Mucosa of rectum (tissue), 2 donors: ENCODE data around the gene AGBL4.

ENCODE experiments used
- H3K27ac ChIP-seq, 2 donors: one replicate each; pipeline ENCODE4 v1.7.0; 2013; ENCODE audit warnings: inconsistent platforms in 2 of 2, low read depth in 2 of 2, low read length in 2 of 2
- H3K27me3 ChIP-seq, 2 donors: one replicate each; pipeline ENCODE4 v1.7.0; 2013; ENCODE audit warnings: low read length in 2 of 2; ENCODE audit not compliant: control insufficient read depth in 2 of 2, insufficient read depth in 2 of 2
- H3K36me3 ChIP-seq, 2 donors: one replicate each; pipeline ENCODE4 v1.7.0; 2013; ENCODE audit warnings: low read length in 2 of 2; ENCODE audit not compliant: control insufficient read depth in 2 of 2, insufficient read depth in 2 of 2
- H3K4me1 ChIP-seq, 2 donors: one replicate each; pipeline ENCODE4 v1.7.0; 2013; ENCODE audit warnings: low read length in 2 of 2, mild to moderate bottlenecking in 1 of 2; ENCODE audit not compliant: control insufficient read depth in 2 of 2, insufficient read depth in 2 of 2
- H3K4me3 ChIP-seq, 2 donors: one replicate each; pipeline ENCODE4 v1.7.0; 2013; ENCODE audit warnings: low read length in 2 of 2
- H3K9ac ChIP-seq, 2 donors: one replicate each; pipeline ENCODE4 v1.7.0; 2013; ENCODE audit warnings: low read length in 2 of 2, low read depth in 1 of 2, mild to moderate bottlenecking in 1 of 2
- H3K9me3 ChIP-seq, 2 donors: one replicate each; pipeline ENCODE4 v1.7.0; 2013; ENCODE audit warnings: low read length in 2 of 2; ENCODE audit not compliant: control insufficient read depth in 2 of 2
- donor health status: healthy.
- donor health status: Normal muscosa, but diverticular disease.

AGBL4 gene

DNA sequence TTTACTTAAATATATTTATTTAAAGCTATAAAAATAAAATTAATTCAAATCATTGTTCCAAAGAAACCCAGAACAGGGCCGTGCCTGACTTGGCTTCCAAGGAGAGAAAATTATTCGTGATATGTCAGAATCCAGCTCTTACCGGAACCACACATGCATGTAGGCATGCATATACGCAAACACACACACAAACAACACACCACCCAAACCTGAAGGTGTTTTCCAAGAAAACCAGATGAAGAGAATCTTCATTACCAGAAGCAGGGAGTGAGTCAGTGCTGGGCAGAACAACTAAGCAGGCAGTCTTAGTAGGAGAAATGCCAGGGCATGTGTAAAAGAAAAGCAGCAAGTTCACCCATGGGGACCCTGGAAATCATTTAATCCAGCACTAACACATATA lies 815.0 kb downstream of the AGBL4 start:
- Histone ChIP-seq H3K9me3 (peaks cover 0 to 2% of the 10 kb centered on the region in 2 donors), H3K9ac (no peak overlapping the region), H3K36me3 (no peaks in the 10 kb centered on the region), H3K4me3 (no peak overlapping the region), H3K4me1 (no peaks in the 10 kb centered on the region), H3K27ac (no peak overlapping the region), H3K27me3 (no peaks in the 10 kb centered on the region)

DNA sequence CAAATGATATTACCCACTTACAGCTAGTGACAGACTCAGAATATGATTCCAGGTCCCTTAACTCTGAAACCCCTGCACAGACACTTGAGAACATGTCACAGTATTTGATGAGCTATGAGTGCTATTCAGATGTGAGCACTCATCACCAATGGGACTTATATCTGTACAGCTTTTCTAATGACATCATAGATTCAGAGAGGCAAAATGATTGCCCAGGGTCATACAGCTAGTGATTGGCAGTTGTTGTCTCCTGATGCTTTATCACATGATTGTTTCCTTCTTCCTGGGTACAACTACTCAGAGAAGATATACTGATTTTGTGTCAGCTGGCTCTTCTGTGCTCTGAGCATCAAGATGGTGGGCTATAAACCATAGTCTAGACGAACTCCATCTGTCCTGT lies 819.0 kb downstream of the AGBL4 start:
- no peaks in the 10 kb centered on the region for H3K27me3 ChIP-seq
- no peaks in the 10 kb centered on the region for H3K36me3 ChIP-seq
- H3K9me3 ChIP-seq: peaks cover 0 to 3% of the 10 kb centered on the region in 2 donors
- H3K9ac ChIP-seq: no peak overlapping the region
- H3K27ac ChIP-seq: no peak overlapping the region
- no peak overlapping the region for H3K4me3 ChIP-seq
- no peaks in the 10 kb centered on the region for H3K4me1 ChIP-seq

DNA sequence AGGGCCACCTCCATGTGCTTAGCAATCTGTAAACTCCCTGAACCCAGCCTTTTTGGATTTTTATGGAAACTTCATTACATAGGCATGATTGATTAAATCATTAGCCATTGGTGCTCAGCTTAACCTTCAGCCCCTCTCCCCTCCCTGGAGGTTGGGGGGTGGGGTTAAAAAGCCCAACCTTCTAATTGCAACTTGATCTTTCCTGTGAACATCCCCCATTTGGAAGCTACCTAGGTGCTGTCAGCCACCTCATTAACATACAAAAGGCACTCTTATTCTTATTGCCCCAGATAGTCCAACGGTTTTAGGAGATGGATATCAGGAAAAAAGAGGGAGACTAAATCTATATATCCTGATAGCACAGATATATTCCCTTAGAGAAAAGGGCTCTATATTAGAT lies 823.0 kb downstream of the AGBL4 start:
- peaks cover 3 to 4% of the 10 kb centered on the region in 2 donors for H3K9me3 ChIP-seq
- no peak overlapping the region for H3K9ac ChIP-seq
- H3K4me3 ChIP-seq: no peak overlapping the region
- H3K4me1 ChIP-seq: no peaks in the 10 kb centered on the region
- no peaks in the 10 kb centered on the region for H3K36me3 ChIP-seq
- no peaks in the 10 kb centered on the region for H3K27me3 ChIP-seq
- no peak overlapping the region for H3K27ac ChIP-seq

DNA sequence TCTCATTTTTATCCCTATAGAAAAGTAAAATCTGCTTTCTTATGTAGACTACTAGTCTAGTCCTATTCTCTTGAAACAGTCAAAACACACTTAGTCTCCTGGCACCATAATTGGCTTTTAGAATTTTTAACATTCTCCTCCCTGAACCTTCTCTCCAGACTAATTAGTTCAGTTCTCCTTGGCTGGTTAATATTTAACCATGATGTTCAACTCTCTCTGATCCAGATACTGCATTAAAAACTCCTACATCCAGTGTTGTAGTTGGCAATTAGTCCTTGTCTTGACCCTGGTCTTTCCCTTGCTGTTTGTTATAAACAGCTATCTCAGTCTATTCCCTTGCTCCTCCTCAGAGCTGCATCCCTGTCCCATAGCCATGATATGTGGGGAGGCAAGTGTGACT lies 824.2 kb downstream of the AGBL4 start:
- H3K27me3 ChIP-seq: no peaks in the 10 kb centered on the region
- H3K36me3 ChIP-seq: no peaks in the 10 kb centered on the region
- H3K27ac ChIP-seq: no peak overlapping the region
- peaks cover 3 to 4% of the 10 kb centered on the region in 2 donors for H3K9me3 ChIP-seq
- H3K4me3 ChIP-seq: no peak overlapping the region
- no peak overlapping the region for H3K9ac ChIP-seq
- H3K4me1 ChIP-seq: no peaks in the 10 kb centered on the region

DNA sequence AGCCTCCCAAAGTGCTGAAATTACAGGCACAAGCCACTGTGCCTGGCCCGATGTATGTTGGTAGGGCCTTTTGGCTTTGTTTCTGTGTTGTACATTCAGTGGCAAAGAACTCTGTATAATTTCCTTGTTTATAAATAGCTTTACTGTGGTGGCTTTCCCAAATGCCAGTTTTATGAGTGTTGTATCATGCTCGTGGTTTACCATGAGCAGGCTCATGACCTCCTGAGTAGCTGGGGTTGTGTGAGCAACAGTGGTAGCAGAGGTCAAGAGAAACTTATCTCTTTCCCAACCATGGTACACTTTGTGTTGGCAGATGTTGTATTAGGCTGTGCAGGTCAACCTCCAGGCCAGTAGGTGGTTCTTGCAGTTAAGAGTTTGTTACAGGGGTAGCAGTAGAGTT lies 826.7 kb downstream of the AGBL4 start:
- Histone ChIP-seq H3K9ac (no peak overlapping the region), H3K4me1 (no peaks in the 10 kb centered on the region), H3K9me3 (peaks cover 3 to 4% of the 10 kb centered on the region in 2 donors), H3K27me3 (no peaks in the 10 kb centered on the region), H3K4me3 (no peak overlapping the region), H3K27ac (no peak overlapping the region), H3K36me3 (no peaks in the 10 kb centered on the region)

DNA sequence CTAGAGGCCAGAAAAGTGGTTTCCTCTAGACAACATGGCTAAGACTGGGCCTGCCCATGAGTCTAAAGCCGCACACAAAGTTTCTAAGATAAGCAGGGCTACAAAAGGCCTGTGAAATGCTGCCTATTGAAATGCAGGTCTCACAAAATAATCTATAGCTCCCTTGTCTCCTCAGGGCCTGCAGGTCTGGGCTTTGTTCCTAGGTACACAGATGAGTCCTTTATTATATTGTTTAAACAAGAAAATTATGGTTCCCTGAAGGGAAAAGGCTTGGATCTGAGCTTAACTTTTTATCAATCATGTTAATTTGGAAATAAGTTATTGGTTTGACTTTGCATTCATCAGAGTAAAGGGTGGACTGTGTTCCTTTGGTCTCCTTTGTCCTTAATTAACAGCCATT lies 833.6 kb downstream of the AGBL4 start:
- Histone ChIP-seq H3K36me3 (no peaks in the 10 kb centered on the region), H3K27ac (no peak overlapping the region), H3K9ac (no peak overlapping the region), H3K27me3 (no peaks in the 10 kb centered on the region), H3K9me3 (peaks cover 0 to 3% of the 10 kb centered on the region in 2 donors), H3K4me1 (no peaks in the 10 kb centered on the region), H3K4me3 (no peak overlapping the region)

DNA sequence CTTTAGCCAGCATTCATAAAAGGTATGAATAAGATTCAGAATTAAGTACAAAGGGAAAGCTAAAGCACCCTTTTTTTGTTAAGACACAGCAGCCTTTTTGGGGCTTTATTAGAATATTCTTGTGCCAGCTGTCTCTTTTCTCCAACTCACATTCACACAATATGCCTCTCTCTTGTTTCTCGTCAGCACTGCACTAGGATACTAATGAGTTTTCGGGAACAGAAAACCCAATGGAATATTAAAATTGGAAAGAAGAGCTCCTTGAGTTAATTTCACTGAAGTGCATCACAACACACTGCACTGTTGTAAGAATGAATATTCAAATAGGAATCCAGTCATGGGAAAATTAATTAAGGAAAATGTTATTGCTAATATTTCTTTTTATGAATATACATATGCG lies 836.7 kb downstream of the AGBL4 start:
- H3K9ac ChIP-seq: no peak overlapping the region
- H3K36me3 ChIP-seq: no peaks in the 10 kb centered on the region
- H3K9me3 ChIP-seq: no peaks in the 10 kb centered on the region
- no peaks in the 10 kb centered on the region for H3K27me3 ChIP-seq
- no peaks in the 10 kb centered on the region for H3K4me1 ChIP-seq
- H3K4me3 ChIP-seq: no peak overlapping the region
- H3K27ac ChIP-seq: no peak overlapping the region

DNA sequence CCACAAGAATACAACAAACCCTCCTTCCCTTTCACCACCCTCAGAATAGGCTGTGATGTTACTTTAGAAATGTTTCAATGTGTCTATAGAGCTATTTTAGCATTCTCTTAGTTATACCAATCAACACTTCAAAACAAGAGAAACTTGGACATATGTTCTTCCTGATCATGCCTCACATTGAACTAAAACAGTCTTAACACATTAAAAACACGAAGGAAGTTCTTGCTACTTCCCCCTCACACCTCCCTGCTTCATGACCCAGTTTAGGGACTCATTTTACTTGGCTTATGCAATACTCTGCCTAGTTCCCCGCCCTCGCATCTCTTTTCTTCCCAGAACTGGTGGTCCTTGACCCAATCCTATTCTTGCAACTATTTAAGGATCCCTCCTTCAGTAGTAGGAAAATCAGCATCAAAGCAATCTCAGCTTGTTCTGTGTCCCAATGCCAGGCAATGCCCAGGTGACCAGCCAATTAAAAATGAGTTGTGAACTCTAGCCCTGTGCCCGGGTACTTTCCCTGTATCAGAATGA lies 838.2 kb downstream of the AGBL4 start:
- no peaks in the 10 kb centered on the region for H3K36me3 ChIP-seq
- no peaks in the 10 kb centered on the region for H3K4me1 ChIP-seq
- H3K4me3 ChIP-seq: no peak overlapping the region
- H3K9ac ChIP-seq: no peak overlapping the region
- H3K27ac ChIP-seq: no peak overlapping the region
- H3K9me3 ChIP-seq: peaks cover 0 to 3% of the 10 kb centered on the region in 2 donors
- no peaks in the 10 kb centered on the region for H3K27me3 ChIP-seq

DNA sequence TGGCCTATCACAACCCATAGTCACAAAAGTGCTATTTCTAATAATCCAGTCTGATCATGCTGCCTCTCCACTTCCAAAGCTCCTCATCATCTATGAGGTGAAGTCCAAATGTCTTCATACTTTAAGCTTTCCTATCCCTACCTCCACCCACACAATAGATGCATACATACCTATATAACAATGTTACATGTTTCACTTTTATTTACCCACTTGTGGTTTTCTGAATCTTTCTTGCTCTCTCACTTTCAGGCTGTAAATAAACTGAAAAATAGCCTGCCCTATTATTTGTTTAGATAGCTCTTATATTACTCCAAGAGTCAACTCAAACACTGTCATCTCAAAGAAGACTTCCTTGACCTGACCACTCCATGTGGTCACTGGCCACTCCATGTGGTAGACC lies 840.3 kb downstream of the AGBL4 start:
- H3K36me3 ChIP-seq: no peaks in the 10 kb centered on the region
- no peak overlapping the region for H3K9ac ChIP-seq
- no peaks in the 10 kb centered on the region for H3K27me3 ChIP-seq
- H3K9me3 ChIP-seq: peaks cover 0 to 3% of the 10 kb centered on the region in 2 donors
- H3K27ac ChIP-seq: no peak overlapping the region
- H3K4me3 ChIP-seq: no peak overlapping the region
- H3K4me1 ChIP-seq: no peaks in the 10 kb centered on the region

DNA sequence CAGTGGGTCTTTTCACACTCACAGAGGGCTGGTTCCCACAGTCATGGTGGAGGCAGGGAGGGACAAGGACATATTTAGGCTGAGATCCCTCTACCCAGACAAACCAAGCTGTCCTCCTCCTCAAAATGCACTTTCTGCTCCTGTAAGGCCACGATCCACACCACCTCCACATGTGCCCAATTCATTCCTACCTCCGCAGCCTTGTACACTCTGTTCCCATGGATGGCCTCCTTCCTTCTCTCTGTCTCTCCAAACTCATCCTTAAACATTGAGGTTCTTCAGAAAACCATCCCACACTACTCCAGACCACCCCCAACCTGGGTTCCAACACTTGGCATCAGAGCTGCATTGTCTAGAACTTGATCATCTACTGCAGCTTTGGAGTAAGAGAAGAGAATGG lies 842.7 kb downstream of the AGBL4 start:
- no peaks in the 10 kb centered on the region for H3K27me3 ChIP-seq
- H3K4me3 ChIP-seq: no peak overlapping the region
- H3K27ac ChIP-seq: no peak overlapping the region

More for the DNA sequence above, 842.7 kb downstream of the AGBL4 start:
- Histone ChIP-seq H3K36me3 (no peaks in the 10 kb centered on the region), H3K9me3 (peaks cover 0 to 3% of the 10 kb centered on the region in 2 donors), H3K4me1 (no peaks in the 10 kb centered on the region), H3K9ac (no peak overlapping the region)
